PFSK-1 (cell line): ENCODE data around the gene TOGARAM2.

ENCODE experiments used
- FOXP2 ChIP-seq: optimal IDR thresholded peaks from 2 replicates; pipeline ENCODE3; 2011; ENCODE audit warnings: borderline replicate concordance, control low read depth, inconsistent platforms; ENCODE audit not compliant: insufficient read depth; ENCODE audit errors: extremely low read length, extremely low read depth
- POLR2AphosphoS5 ChIP-seq: IDR thresholded peaks from 2 replicates; pipeline ENCODE4 v1.6.1; 2012; ENCODE audit warnings: low read depth, mild to moderate bottlenecking, control low read depth, low read length, moderate library complexity
- SIN3A ChIP-seq: IDR thresholded peaks from 2 replicates; pipeline ENCODE4 v1.6.1; 2012; ENCODE audit warnings: mild to moderate bottlenecking, low read length, moderate library complexity, borderline replicate concordance; ENCODE audit not compliant: insufficient read depth
- TAF1 ChIP-seq: IDR thresholded peaks from 2 replicates; pipeline ENCODE4 v1.6.1; 2012; ENCODE audit warnings: low read length, control low read depth, borderline replicate concordance; ENCODE audit not compliant: insufficient read depth
- TF ChIP-seq, protein P1 (sequence below), 2 experiments: IDR thresholded peaks; 2 replicates each; pipeline versions ENCODE4 v1.6.1 to v1.8.0; 2011 to 2012; ENCODE audit warnings: low read depth in 2 of 2, low read length in 2 of 2, control low read depth in 1 of 2, inconsistent platforms in 1 of 2, mild to moderate bottlenecking in 1 of 2, moderate library complexity in 1 of 2; ENCODE audit not compliant: insufficient read depth in 1 of 2

The TOGARAM2 gene

GRCh38 chr2:29073933-29074332, 92.8 kb downstream of the TOGARAM2 start:
- TF ChIP-seq FOXP2 (no peak), POLR2AphosphoS5 (no peak), SIN3A (no peak), TAF1 (no peak)
- TF ChIP-seq, protein P1, sequence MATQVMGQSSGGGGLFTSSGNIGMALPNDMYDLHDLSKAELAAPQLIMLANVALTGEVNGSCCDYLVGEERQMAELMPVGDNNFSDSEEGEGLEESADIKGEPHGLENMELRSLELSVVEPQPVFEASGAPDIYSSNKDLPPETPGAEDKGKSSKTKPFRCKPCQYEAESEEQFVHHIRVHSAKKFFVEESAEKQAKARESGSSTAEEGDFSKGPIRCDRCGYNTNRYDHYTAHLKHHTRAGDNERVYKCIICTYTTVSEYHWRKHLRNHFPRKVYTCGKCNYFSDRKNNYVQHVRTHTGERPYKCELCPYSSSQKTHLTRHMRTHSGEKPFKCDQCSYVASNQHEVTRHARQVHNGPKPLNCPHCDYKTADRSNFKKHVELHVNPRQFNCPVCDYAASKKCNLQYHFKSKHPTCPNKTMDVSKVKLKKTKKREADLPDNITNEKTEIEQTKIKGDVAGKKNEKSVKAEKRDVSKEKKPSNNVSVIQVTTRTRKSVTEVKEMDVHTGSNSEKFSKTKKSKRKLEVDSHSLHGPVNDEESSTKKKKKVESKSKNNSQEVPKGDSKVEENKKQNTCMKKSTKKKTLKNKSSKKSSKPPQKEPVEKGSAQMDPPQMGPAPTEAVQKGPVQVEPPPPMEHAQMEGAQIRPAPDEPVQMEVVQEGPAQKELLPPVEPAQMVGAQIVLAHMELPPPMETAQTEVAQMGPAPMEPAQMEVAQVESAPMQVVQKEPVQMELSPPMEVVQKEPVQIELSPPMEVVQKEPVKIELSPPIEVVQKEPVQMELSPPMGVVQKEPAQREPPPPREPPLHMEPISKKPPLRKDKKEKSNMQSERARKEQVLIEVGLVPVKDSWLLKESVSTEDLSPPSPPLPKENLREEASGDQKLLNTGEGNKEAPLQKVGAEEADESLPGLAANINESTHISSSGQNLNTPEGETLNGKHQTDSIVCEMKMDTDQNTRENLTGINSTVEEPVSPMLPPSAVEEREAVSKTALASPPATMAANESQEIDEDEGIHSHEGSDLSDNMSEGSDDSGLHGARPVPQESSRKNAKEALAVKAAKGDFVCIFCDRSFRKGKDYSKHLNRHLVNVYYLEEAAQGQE (IDR thresholded peaks at IDR 0.05; ENCODE audit: insufficient read depth in 1 of 2, low read depth in 2 of 2, low read length in 2 of 2): no peak

- TF ChIP-seq POLR2AphosphoS5 (no peak), SIN3A (no peak), FOXP2 (no peak), TAF1 (no peak)
- TF ChIP-seq, protein P1 (IDR thresholded peaks at IDR 0.05; ENCODE audit: insufficient read depth in 1 of 2, low read depth in 2 of 2, low read length in 2 of 2): no peak
Measured at GRCh38 chr2:29074411-29074810, 93.3 kb downstream of the TOGARAM2 start, which contains the start of gene PCARE. PCARE (minus strand) TSS chr2:29074523; CDS start chr2:29074261, 262 bp downstream.

DNA sequence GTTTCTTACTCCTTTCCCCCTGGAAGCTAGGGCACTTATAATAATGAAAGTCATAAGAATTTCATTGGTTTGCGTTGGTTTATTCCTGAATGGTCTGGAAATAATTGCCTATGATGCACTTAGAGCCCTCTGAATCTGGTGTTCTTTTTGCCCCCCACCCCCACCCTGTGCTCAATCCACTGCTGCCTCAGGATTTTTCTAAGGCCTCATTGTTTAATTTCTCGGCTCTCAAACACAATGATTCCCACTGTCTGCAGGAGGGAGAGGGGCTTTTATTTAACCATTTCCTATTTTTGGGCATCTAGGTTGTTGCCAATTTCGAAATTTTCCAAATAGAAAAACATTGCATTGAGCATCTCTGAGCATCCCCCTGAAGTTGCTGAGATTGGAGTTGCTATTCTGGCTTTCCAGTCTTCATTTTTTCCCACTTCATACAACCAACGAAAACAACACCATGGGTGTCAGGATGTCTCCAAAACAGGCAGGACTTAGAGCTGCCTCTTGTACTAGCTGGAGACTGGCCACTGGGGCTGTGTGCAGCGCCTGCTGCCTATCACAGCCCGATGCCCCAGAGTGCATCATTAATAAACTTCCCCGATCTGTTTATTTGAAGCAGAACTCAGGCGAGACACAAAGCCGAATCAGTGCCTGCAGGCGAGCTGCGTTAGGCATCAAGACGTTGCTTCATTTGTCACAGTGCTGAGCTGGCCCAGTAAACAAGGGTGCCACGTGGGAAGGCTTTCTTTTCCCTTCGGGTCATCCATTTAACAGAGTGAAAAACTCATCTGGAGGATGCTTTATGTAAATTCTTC, 95.0 kb downstream of the TOGARAM2 start:
- TF ChIP-seq FOXP2 (no peak), TAF1 (no peak), SIN3A (no peak), POLR2AphosphoS5 (no peak)
- TF ChIP-seq, protein P1 (IDR thresholded peaks at IDR 0.05; ENCODE audit: insufficient read depth in 1 of 2, low read depth in 2 of 2, low read length in 2 of 2): no peak

DNA sequence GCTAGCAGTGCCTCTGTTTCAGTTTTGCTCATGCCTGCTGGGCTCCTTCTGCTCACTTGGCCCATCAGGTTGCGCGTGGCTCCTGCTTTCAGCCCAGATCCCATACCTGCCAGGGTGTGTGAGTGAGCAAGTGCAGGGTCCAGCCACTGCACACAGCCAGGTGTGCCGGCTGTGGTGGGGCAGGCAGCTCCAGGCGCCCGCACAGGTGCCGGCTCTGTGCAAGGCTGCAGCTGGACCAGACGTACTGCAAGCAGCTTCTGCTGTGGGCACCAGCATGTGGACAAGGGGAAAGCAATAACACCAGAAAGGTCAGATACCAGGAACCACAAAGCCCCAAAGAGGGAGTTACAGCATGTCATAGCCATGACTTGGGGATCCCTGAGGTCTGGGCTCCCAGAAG, 98.8 kb downstream of the TOGARAM2 start:
- TF ChIP-seq, protein P1 (IDR thresholded peaks at IDR 0.05; ENCODE audit: insufficient read depth in 1 of 2, low read depth in 2 of 2, low read length in 2 of 2): no peak
- TF ChIP-seq POLR2AphosphoS5: no peak
- TF ChIP-seq FOXP2: no peak
- TF ChIP-seq TAF1: no peak
- TF ChIP-seq SIN3A: no peak
